ENCODE results near the gene FLNB. TPM values are rescaled to one million over a fixed set of nuclear protein-coding genes. Genes with fewer than 3 reads are reported as not detected.

The FLNB gene
- total RNA-seq, 1 donor from 2014 or later = 83.3 TPM

GRCh38 chr3:58025406-58025805, 17.2 kb downstream of the FLNB start:
- ATAC-seq = no peak
- intact Hi-C loops (cut with DNase I) = no loop called here

DNA sequence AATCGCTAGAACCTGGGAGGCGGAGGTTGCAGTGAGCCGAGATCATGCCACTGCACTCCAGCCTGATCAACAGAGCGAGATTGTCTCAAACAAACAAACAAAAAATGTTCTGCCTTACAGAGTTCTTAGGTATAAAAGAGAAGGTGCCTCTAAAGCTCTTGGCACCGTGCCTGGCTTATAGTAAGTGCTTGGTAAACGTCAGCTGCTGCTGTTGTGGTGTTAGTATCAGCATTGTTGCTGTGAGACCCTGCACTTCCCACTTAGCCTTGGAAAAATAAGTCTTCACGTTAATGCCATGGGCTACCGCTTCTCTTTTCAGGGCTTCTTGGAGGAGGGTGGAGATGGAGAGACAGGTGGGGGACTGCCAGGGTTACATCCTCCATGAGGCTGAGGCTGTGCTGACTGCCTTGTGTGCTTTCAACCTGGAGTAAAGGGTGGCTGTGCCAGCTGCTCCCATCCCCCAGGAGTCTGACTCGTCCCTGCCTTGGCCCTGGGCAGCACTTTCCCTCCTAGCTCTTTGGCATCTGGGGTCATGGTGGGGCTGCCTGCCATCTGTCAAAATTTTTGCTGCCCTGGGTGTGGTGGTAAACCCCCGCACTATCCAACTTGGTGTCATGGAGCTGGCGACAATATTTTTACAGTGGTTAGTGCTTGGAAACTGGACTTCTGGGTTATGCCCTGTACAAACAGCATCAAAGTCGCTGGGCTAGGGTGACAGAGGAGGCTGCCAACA, 17.8 kb downstream of the FLNB start:
- ATAC-seq (peak; percentile 81 to 83), DNase-seq (peak; percentile 70)
- peak overlapping the region; percentile 57 for H3K27ac ChIP-seq
- no peak overlapping the region for H3K4me3 ChIP-seq
- TF ChIP-seq, protein P1, sequence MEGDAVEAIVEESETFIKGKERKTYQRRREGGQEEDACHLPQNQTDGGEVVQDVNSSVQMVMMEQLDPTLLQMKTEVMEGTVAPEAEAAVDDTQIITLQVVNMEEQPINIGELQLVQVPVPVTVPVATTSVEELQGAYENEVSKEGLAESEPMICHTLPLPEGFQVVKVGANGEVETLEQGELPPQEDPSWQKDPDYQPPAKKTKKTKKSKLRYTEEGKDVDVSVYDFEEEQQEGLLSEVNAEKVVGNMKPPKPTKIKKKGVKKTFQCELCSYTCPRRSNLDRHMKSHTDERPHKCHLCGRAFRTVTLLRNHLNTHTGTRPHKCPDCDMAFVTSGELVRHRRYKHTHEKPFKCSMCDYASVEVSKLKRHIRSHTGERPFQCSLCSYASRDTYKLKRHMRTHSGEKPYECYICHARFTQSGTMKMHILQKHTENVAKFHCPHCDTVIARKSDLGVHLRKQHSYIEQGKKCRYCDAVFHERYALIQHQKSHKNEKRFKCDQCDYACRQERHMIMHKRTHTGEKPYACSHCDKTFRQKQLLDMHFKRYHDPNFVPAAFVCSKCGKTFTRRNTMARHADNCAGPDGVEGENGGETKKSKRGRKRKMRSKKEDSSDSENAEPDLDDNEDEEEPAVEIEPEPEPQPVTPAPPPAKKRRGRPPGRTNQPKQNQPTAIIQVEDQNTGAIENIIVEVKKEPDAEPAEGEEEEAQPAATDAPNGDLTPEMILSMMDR (IDR thresholded peaks at IDR 0.05) = no peak
- H3K9me3 ChIP-seq = no peaks in the 10 kb centered on the region
- no peaks in the 10 kb centered on the region for H3K36me3 ChIP-seq
- no peaks in the 10 kb centered on the region for H3K27me3 ChIP-seq (ENCODE audit: low read depth)
- intact Hi-C loops (cut with DNase I) = no loop called here
- peaks cover 21% of the 10 kb centered on the region for H3K4me1 ChIP-seq

More at GRCh38 chr3:58025406-58025805, 17.2 kb downstream of the FLNB start:
- TF ChIP-seq, protein P1 (IDR thresholded peaks at IDR 0.05) = no peak
- H3K4me3 ChIP-seq = no peak overlapping the region
- no peaks in the 10 kb centered on the region for H3K36me3 ChIP-seq
- H3K27ac ChIP-seq = peak overlapping the region; percentile 57
- DNase-seq = no peak
- H3K4me1 ChIP-seq = peaks cover 27% of the 10 kb centered on the region
- no peaks in the 10 kb centered on the region for H3K9me3 ChIP-seq
- H3K27me3 ChIP-seq (ENCODE audit: low read depth) = no peaks in the 10 kb centered on the region

GRCh38 chr3:58026598-58026997, 18.4 kb downstream of the FLNB start:
- no peaks in the 10 kb centered on the region for H3K27me3 ChIP-seq (ENCODE audit: low read depth)
- peaks cover 15% of the 10 kb centered on the region for H3K4me1 ChIP-seq
- TF ChIP-seq, protein P1 (IDR thresholded peaks at IDR 0.05) = no peak
- intact Hi-C loops (cut with DNase I) = no loop called here
- peak in 1 of 2 donors; percentile 2 for ATAC-seq
- no peak for DNase-seq
- no peaks in the 10 kb centered on the region for H3K36me3 ChIP-seq
- peak overlapping the region; percentile 57 for H3K27ac ChIP-seq
- no peak overlapping the region for H3K4me3 ChIP-seq
- no peaks in the 10 kb centered on the region for H3K9me3 ChIP-seq

DNA sequence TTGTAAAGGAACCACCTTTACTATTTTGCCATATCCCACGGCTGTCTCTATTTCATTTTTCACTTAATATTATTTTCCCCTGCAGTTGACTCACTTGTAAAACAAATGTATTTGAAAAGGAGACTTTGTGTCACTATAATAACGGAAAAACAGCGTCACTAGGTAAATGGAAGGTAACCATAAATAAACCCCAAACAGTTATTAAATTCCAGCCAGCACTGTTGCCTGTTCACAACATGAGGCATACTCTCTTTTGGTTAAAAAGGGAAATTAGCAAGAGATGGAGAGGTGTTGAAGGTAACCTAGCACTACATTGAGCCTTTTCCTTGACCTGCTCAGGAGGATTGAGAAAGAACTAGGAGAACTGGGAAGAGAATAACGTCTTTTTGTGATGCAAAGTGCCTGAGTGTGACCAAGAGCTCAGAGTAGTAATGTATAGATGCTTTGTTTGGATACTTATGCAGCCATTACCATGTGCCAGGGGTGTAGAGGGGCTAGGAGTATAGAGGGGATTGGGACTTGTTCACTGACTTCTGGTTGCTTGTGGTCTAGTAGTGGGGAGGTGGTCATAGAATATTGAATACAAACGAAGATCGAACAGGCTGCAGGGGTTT, 19.6 kb downstream of the FLNB start:
- intact Hi-C loops (cut with DNase I) = no loop called here
- H3K4me3 ChIP-seq = no peak overlapping the region
- H3K36me3 ChIP-seq = no peaks in the 10 kb centered on the region
- no peak for ATAC-seq
- DNase-seq = no peak
- TF ChIP-seq, protein P1 (IDR thresholded peaks at IDR 0.05) = no peak
- no peaks in the 10 kb centered on the region for H3K9me3 ChIP-seq
- H3K27me3 ChIP-seq (ENCODE audit: low read depth) = no peaks in the 10 kb centered on the region
- H3K4me1 ChIP-seq = peaks cover 7% of the 10 kb centered on the region
- H3K27ac ChIP-seq = no peak overlapping the region

GRCh38 chr3:58028902-58029301, 20.7 kb downstream of the FLNB start:
- Histone ChIP-seq H3K27me3 (ENCODE audit: low read depth) (no peaks in the 10 kb centered on the region), H3K27ac (no peak overlapping the region), H3K4me3 (no peak overlapping the region), H3K4me1 (peaks cover 7% of the 10 kb centered on the region), H3K36me3 (no peaks in the 10 kb centered on the region), H3K9me3 (no peaks in the 10 kb centered on the region)
- TF ChIP-seq, protein P1 (IDR thresholded peaks at IDR 0.05) = no peak
- intact Hi-C loops (cut with DNase I) = no loop called here
- DNase-seq = no peak
- no peak for ATAC-seq

Measured in lower lobe of right lung (tissue), 2 donors.